H9 (cell line): ENCODE results near the gene CHST8. TPM values are rescaled to one million over a fixed set of nuclear protein-coding genes. Genes with fewer than 3 reads are reported as not detected.

ENCODE experiments used
- DNase-seq: peaks from one replicate; pipeline ENCODE4 v3.0.0-alpha.2; 2017
- H2AFZ ChIP-seq: one replicate; pipeline ENCODE4 v1.6.1; 2013; ENCODE audit warnings: mild to moderate bottlenecking, low read length, control low read depth, moderate library complexity
- H2AK5ac ChIP-seq: 2 replicates; pipeline ENCODE4 v1.6.1; 2013; ENCODE audit warnings: low read length, control low read depth, mixed read lengths; ENCODE audit not compliant: insufficient read length
- H2BK120ac ChIP-seq: one replicate; pipeline ENCODE4 v1.6.1; 2013; ENCODE audit warnings: low read depth, mild to moderate bottlenecking, low read length, control low read depth, inconsistent platforms; ENCODE audit not compliant: poor library complexity, severe bottlenecking
- H2BK12ac ChIP-seq: 2 replicates; pipeline ENCODE4 v1.6.1; 2013; ENCODE audit warnings: low read length, control low read depth, mixed read lengths, low read depth; ENCODE audit not compliant: insufficient read length
- H2BK15ac ChIP-seq: 2 replicates; pipeline ENCODE4 v1.6.1; 2013; ENCODE audit warnings: low read depth, low read length, control low read depth
- H2BK20ac ChIP-seq: one replicate; pipeline ENCODE4 v1.6.1; 2013; ENCODE audit warnings: low read depth, mild to moderate bottlenecking, low read length, control low read depth, inconsistent platforms; ENCODE audit not compliant: poor library complexity, severe bottlenecking
- H2BK5ac ChIP-seq: 2 replicates; pipeline ENCODE4 v1.6.1; 2013; ENCODE audit warnings: low read length, control low read depth, mixed read lengths; ENCODE audit not compliant: insufficient read length
- H3K14ac ChIP-seq: 2 replicates; pipeline ENCODE4 v1.6.1; 2013; ENCODE audit warnings: low read length, control low read depth; ENCODE audit not compliant: insufficient read depth
- H3K18ac ChIP-seq: 2 replicates; pipeline ENCODE4 v1.6.1; 2013; ENCODE audit warnings: low read depth, mild to moderate bottlenecking, mixed read lengths, low read length, control low read depth; ENCODE audit not compliant: insufficient read length
- H3K23ac ChIP-seq: 2 replicates; pipeline ENCODE4 v1.6.1; 2013; ENCODE audit warnings: low read length, control low read depth, mixed read lengths, low read depth; ENCODE audit not compliant: insufficient read length
- H3K23me2 ChIP-seq: 2 replicates; pipeline ENCODE4 v1.6.1; 2013; ENCODE audit warnings: low read depth, mild to moderate bottlenecking, mixed read lengths, low read length, control low read depth; ENCODE audit not compliant: insufficient read length, poor library complexity, severe bottlenecking
- H3K27ac ChIP-seq: 2 replicates; pipeline ENCODE4 v1.5.1; 2013; ENCODE audit warnings: low read length, control low read depth, mixed read lengths, low read depth; ENCODE audit not compliant: insufficient read length
- H3K27me3 ChIP-seq: 2 replicates; pipeline ENCODE4 v1.6.1; 2013; ENCODE audit warnings: low read length, control low read depth, inconsistent platforms; ENCODE audit not compliant: insufficient read depth
- H3K4ac ChIP-seq: 2 replicates; pipeline ENCODE4 v1.6.1; 2013; ENCODE audit warnings: low read depth, mild to moderate bottlenecking, control low read depth, inconsistent platforms, low read length, moderate library complexity
- H3K4me1 ChIP-seq: 2 replicates; pipeline ENCODE4 v1.6.1; 2013; ENCODE audit warnings: low read length, control low read depth, inconsistent platforms; ENCODE audit not compliant: insufficient read depth
- H3K4me2 ChIP-seq: 2 replicates; pipeline ENCODE4 v1.6.1; 2013; ENCODE audit warnings: low read length, control low read depth, mixed read lengths; ENCODE audit not compliant: insufficient read length, insufficient read depth
- H3K56ac ChIP-seq: 2 replicates; pipeline ENCODE4 v1.6.1; 2013; ENCODE audit warnings: low read depth, mild to moderate bottlenecking, mixed read lengths, low read length, control low read depth; ENCODE audit not compliant: insufficient read length
- H3K79me1 ChIP-seq: 2 replicates; pipeline ENCODE4 v1.6.1; 2013; ENCODE audit warnings: low read depth, mild to moderate bottlenecking, moderate library complexity, low read length, control low read depth, inconsistent platforms; ENCODE audit not compliant: insufficient read depth, poor library complexity, severe bottlenecking
- H3K79me2 ChIP-seq: 2 replicates; pipeline ENCODE4 v1.6.1; 2013; ENCODE audit warnings: low read length, control low read depth, inconsistent platforms; ENCODE audit not compliant: insufficient read depth
- H3K9ac ChIP-seq: 2 replicates; pipeline ENCODE4 v1.6.1; 2013; ENCODE audit warnings: low read length, control low read depth, mixed read lengths; ENCODE audit not compliant: insufficient read length; ENCODE audit errors: extremely low read depth
- H3K9me3 ChIP-seq: one replicate; pipeline ENCODE4 v1.6.1; 2013; ENCODE audit warnings: low read depth, low read length, inconsistent platforms; ENCODE audit not compliant: control insufficient read depth
- H3T11ph ChIP-seq: one replicate; pipeline ENCODE4 v1.6.1; 2013; ENCODE audit warnings: mild to moderate bottlenecking, low read length, control low read depth, inconsistent platforms
- H4K20me1 ChIP-seq: one replicate; pipeline ENCODE4 v1.6.1; 2013; ENCODE audit not compliant: control insufficient read depth, insufficient read length, insufficient read depth
- H4K5ac ChIP-seq: 2 replicates; pipeline ENCODE4 v1.6.1; 2013; ENCODE audit warnings: low read depth, mild to moderate bottlenecking, mixed read lengths, low read length, control low read depth; ENCODE audit not compliant: insufficient read length
- H4K8ac ChIP-seq: replicated peaks from 2 replicates; pipeline ENCODE4 v1.6.1; 2013; ENCODE audit warnings: low read length, control low read depth, mixed read lengths, low read depth; ENCODE audit not compliant: insufficient read length
- H4K91ac ChIP-seq: 2 replicates; pipeline ENCODE4 v1.6.1; 2013; ENCODE audit warnings: low read depth, mild to moderate bottlenecking, moderate library complexity, mixed read lengths, low read length, control low read depth; ENCODE audit not compliant: insufficient read length
- H3K27ac Mint-ChIP-seq, 3 experiments: 2 replicates in 2 of 3; 3 replicates in 1 of 3; pipeline ENCODE4 v1.8.0; 2020 to 2021; ENCODE audit warnings: mixed read lengths in 3 of 3, mild to moderate bottlenecking in 1 of 3, moderate library complexity in 1 of 3
- H3K27me3 Mint-ChIP-seq: 2 replicates; pipeline ENCODE4 v1.8.0; 2021; ENCODE audit warnings: low read depth, mild to moderate bottlenecking, moderate library complexity, mixed read lengths
- H3K36me3 Mint-ChIP-seq, 3 experiments: 2 replicates in 2 of 3; 3 replicates in 1 of 3; pipeline ENCODE4 v1.8.0; 2020 to 2021; ENCODE audit warnings: low read depth in 3 of 3, mixed read lengths in 3 of 3; ENCODE audit not compliant: insufficient read depth in 1 of 3
- H3K4me1 Mint-ChIP-seq, 2 experiments: 2 replicates each; pipeline ENCODE4 v1.8.0; 2020; ENCODE audit warnings: mixed read lengths in 2 of 2
- H3K4me3 Mint-ChIP-seq, 2 experiments: 2 replicates in 1 of 2; 3 replicates in 1 of 2; pipeline ENCODE4 v1.8.0; 2020 to 2021; ENCODE audit warnings: mild to moderate bottlenecking in 2 of 2, mixed read lengths in 2 of 2, moderate library complexity in 1 of 2
- H3K9me3 Mint-ChIP-seq, 2 experiments: 2 replicates in 1 of 2; 3 replicates in 1 of 2; pipeline ENCODE4 v1.8.0; 2020; ENCODE audit warnings: mild to moderate bottlenecking in 2 of 2, mixed read lengths in 2 of 2, moderate library complexity in 1 of 2
- CTCF ChIP-seq: fragments of 200-600 bp; sonication (generic); conservative IDR thresholded peaks from 3 replicates; pipeline ENCODE4 v1.8.0; 2021; ENCODE audit warnings: antibody characterized with exemption, mild to moderate bottlenecking
- WGBS: extraction: QIAGEN DNeasy Blood & Tissue Kit; methylation state at CpG from one replicate; pipeline ENCODE4 v1.1.7; 2013; ENCODE audit warnings: missing lambda C conversion rate, low lambda C conversion rate, mixed read lengths; ENCODE audit not compliant: insufficient read length; ENCODE audit errors: extremely low coverage; 5-methylcytosine and 5-hydroxymethylcytosine counted together
- total RNA-seq: library from RNA; stranded (reverse); gene quantifications from 2 replicates; pipeline ENCODE4 v1.2.1, GENCODE V29; 2021

CHST8 gene
- total RNA-seq, 1 experiment from 2014 or later, result 5.1 TPM

- no peaks in the 10 kb centered on the region for H3K27me3 Mint-ChIP-seq
- no peak overlapping the region for H2BK120ac ChIP-seq
- no peaks in the 10 kb centered on the region for H3K9me3 Mint-ChIP-seq
- no peaks in the 10 kb centered on the region for H3K4me1 ChIP-seq
- TF ChIP-seq CTCF, result no peak
- no peak overlapping the region for H2BK20ac ChIP-seq
- no peak overlapping the region for H4K91ac ChIP-seq
- H3K23me2 ChIP-seq, result no peaks in the 10 kb centered on the region
- H3K4me3 Mint-ChIP-seq, result no peak overlapping the region; a peak in 1 of 5 replicates
- H2BK12ac ChIP-seq, result no peak overlapping the region
- no peaks in the 10 kb centered on the region for H3K9me3 ChIP-seq
- no peaks in the 10 kb centered on the region for H3K79me1 ChIP-seq
- H3K9ac ChIP-seq, result no peak overlapping the region
- H3K36me3 Mint-ChIP-seq, result peaks cover 18 to 78% (median 61%) of the 10 kb centered on the region in 3 experiments
- no peak overlapping the region for H3K4ac ChIP-seq
- H3K79me2 ChIP-seq, result no peaks in the 10 kb centered on the region
- peaks cover 0 to 3% of the 10 kb centered on the region in 2 experiments; a peak in 2 of 4 replicates for H3K4me1 Mint-ChIP-seq
- no peak overlapping the region for H3K4me2 ChIP-seq
- H3K18ac ChIP-seq, result no peak overlapping the region
- H2AK5ac ChIP-seq, result no peak overlapping the region
- no peak overlapping the region for H3T11ph ChIP-seq
- peak overlapping the region in 1 of 3 experiments; percentile 39; a peak in 2 of 7 replicates for H3K27ac Mint-ChIP-seq
- no peak overlapping the region for H4K5ac ChIP-seq
- peaks cover under 1% of the 10 kb centered on the region for H4K20me1 ChIP-seq
- H2BK5ac ChIP-seq, result no peak overlapping the region
- H3K14ac ChIP-seq, result no peak overlapping the region
- DNase-seq, result no peak
- H3K56ac ChIP-seq, result no peak overlapping the region
- no peaks in the 10 kb centered on the region for H3K27me3 ChIP-seq
- no peak overlapping the region for H2AFZ ChIP-seq
- WGBS, result no CpG with 5 or more reads among the region's 11 CpGs
- H3K27ac ChIP-seq, result no peak overlapping the region
- no peak overlapping the region for H4K8ac ChIP-seq
- no peak overlapping the region for H2BK15ac ChIP-seq
- H3K23ac ChIP-seq, result no peak overlapping the region
Observed at GRCh38 chr19:33810821-33811220, 189.1 kb downstream of the CHST8 start.
